Sigmoid colon (tissue), 7 donors: ENCODE data around the gene HSD17B2. TPM values are rescaled to one million over a fixed set of nuclear protein-coding genes. Genes with fewer than 3 reads are reported as not detected.

Experiments used
- DNase-seq: peaks from one replicate; pipeline ENCODE4 v3.0.0-alpha.2; 2019
- H3K27ac ChIP-seq, 4 donors: fragments of 200-600 bp; sonication (generic); one replicate each; pipeline ENCODE4 v1.5.1; 2016 to 2019; ENCODE audit warnings: mild to moderate bottlenecking in 1 of 4
- H3K27me3 ChIP-seq, 3 donors: fragments of 200-600 bp; sonication (generic); one replicate each; pipeline ENCODE4 v1.5.1; 2019; ENCODE audit warnings: mild to moderate bottlenecking in 1 of 3
- H3K36me3 ChIP-seq, 4 donors: fragments of 200-600 bp; sonication (generic); one replicate each; pipeline ENCODE4 v1.5.1; 2016 to 2019
- H3K4me1 ChIP-seq, 4 donors: fragments of 200-600 bp; sonication (generic); one replicate each; pipeline ENCODE4 v1.5.1; 2017 to 2019
- H3K4me3 ChIP-seq, 4 donors: fragments of 200-600 bp; sonication (generic); one replicate each; pipeline ENCODE4 v1.5.1; 2017 to 2019; ENCODE audit warnings: mild to moderate bottlenecking in 2 of 4, moderate library complexity in 1 of 4
- H3K9me3 ChIP-seq, 4 donors: fragments of 200-600 bp in 3 of 4; sonication (generic) in 3 of 4; one replicate each; pipeline versions ENCODE4 v1.5.1 to v1.6.1; 2013 to 2019
- EP300 ChIP-seq, 4 donors: sonication (generic); formaldehyde crosslinking; IDR thresholded peaks; one replicate each; pipeline ENCODE4 v1.6.1; 2017; ENCODE audit warnings: antibody characterized with exemption in 4 of 4
- POLR2A ChIP-seq, 2 donors: fragments of 450-650 bp; IDR thresholded peaks; one replicate each; pipeline ENCODE4 v1.6.1; 2016; ENCODE audit warnings: antibody characterized with exemption in 2 of 2, mild to moderate bottlenecking in 2 of 2, moderate library complexity in 2 of 2
- POLR2AphosphoS5 ChIP-seq, 4 donors: sonication (generic); formaldehyde crosslinking; IDR thresholded peaks; one replicate each; pipeline ENCODE4 v1.6.1; 2017; ENCODE audit warnings: antibody characterized with exemption in 4 of 4
- whole genome bisulfite sequencing, 2 donors: extraction: QIAGEN DNeasy Blood & Tissue Kit; methylation state at CpG; one replicate each; pipeline ENCODE4 v1.1.7; 2013; 5-methylcytosine and 5-hydroxymethylcytosine counted together
- intact Hi-C: fragments of 100-400 bp; cut with DNase I; formaldehyde crosslinking; loops from one replicate; pipeline ENCODE4 v1.15.1; 2023
- polyA plus RNA-seq, 3 donors: library from polyadenylated mRNA; stranded (reverse); fragments of 200-250 nt; gene quantifications; one replicate each; pipeline ENCODE4 v1.2.3, GENCODE V29; 2013
- total RNA-seq, 4 donors: library from RNA; depleted of rRNA; stranded (reverse); fragments of >200 nt; gene quantifications; one replicate each; pipeline ENCODE4 v1.1.0, GENCODE V29; 2016
- TF ChIP-seq, protein P1 (sequence below), 4 experiments: fragments of 450-650 bp in 3 of 4; fragments of 200-600 bp in 1 of 4; IDR thresholded peaks; one replicate each; pipeline ENCODE4 v1.5.1; 2016 to 2019; ENCODE audit warnings: antibody characterized with exemption in 4 of 4, mild to moderate bottlenecking in 3 of 4, moderate library complexity in 2 of 4
- donor health status: healthy with polysubstance abuse.
- donor health status: Bipolar disorder and iron deficiency.
- donor health status: healthy.

HSD17B2 gene
- total and polyA plus RNA-seq, 7 donors = 27.3 to 46.0 (median 32.4) TPM; not detected in 4

GRCh38 chr16:82091241-82091640 is 56.2 kb downstream of the HSD17B2 start:
- Histone ChIP-seq H3K27ac (peak overlapping the region in 2 of 4 donors; percentile 13 to 51), H3K36me3 (no peaks in the 10 kb centered on the region), H3K27me3 (no peaks in the 10 kb centered on the region), H3K9me3 (no peaks in the 10 kb centered on the region), H3K4me1 (peaks cover 0 to 30% (median 25%) of the 10 kb centered on the region in 4 donors), H3K4me3 (no peak overlapping the region)
- intact Hi-C loops = no loop called here
- 89 to 92% methylated on average over 1 of the region's 1 CpG for WGBS, 2 donors
- TF ChIP-seq EP300 (IDR thresholded peaks at IDR 0.05) = no peak
- TF ChIP-seq, protein P1, sequence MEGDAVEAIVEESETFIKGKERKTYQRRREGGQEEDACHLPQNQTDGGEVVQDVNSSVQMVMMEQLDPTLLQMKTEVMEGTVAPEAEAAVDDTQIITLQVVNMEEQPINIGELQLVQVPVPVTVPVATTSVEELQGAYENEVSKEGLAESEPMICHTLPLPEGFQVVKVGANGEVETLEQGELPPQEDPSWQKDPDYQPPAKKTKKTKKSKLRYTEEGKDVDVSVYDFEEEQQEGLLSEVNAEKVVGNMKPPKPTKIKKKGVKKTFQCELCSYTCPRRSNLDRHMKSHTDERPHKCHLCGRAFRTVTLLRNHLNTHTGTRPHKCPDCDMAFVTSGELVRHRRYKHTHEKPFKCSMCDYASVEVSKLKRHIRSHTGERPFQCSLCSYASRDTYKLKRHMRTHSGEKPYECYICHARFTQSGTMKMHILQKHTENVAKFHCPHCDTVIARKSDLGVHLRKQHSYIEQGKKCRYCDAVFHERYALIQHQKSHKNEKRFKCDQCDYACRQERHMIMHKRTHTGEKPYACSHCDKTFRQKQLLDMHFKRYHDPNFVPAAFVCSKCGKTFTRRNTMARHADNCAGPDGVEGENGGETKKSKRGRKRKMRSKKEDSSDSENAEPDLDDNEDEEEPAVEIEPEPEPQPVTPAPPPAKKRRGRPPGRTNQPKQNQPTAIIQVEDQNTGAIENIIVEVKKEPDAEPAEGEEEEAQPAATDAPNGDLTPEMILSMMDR (IDR thresholded peaks at IDR 0.05) = no peak
- DNase-seq = no peak

DNA sequence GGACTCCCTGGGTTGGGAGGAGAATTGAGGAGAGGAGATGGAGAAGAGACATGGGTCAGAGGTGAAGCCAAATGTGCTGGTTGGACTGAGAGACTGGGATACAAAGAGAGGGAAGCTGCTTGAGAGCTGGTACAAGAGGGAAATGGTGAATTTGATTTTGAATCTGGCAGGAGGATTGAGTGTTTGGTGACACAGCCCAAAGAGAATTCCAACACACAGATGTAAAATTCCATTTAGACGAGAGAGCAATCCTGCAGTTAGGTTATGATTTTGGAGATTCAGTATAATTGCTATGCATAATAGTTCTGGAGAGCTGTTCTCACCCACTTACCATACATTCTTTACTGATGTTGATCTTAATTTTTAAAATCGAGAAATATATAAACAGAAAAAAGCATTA is 57.7 kb downstream of the HSD17B2 start:
- WGBS, 2 donors = 80 to 89% methylated on average over 2 of the region's 2 CpGs
- Histone ChIP-seq H3K36me3 (no peaks in the 10 kb centered on the region), H3K4me1 (peaks cover 0 to 30% (median 24%) of the 10 kb centered on the region in 4 donors), H3K27ac (no peak overlapping the region), H3K9me3 (no peaks in the 10 kb centered on the region), H3K4me3 (no peak overlapping the region), H3K27me3 (no peaks in the 10 kb centered on the region)
- intact Hi-C loops = no loop called here
- TF ChIP-seq, protein P1 (IDR thresholded peaks at IDR 0.05) = no peak
- TF ChIP-seq POLR2A (IDR thresholded peaks at IDR 0.05) (no peak), POLR2AphosphoS5 (IDR thresholded peaks at IDR 0.05) (no peak), EP300 (IDR thresholded peaks at IDR 0.05) (no peak)
- no peak for DNase-seq

DNA sequence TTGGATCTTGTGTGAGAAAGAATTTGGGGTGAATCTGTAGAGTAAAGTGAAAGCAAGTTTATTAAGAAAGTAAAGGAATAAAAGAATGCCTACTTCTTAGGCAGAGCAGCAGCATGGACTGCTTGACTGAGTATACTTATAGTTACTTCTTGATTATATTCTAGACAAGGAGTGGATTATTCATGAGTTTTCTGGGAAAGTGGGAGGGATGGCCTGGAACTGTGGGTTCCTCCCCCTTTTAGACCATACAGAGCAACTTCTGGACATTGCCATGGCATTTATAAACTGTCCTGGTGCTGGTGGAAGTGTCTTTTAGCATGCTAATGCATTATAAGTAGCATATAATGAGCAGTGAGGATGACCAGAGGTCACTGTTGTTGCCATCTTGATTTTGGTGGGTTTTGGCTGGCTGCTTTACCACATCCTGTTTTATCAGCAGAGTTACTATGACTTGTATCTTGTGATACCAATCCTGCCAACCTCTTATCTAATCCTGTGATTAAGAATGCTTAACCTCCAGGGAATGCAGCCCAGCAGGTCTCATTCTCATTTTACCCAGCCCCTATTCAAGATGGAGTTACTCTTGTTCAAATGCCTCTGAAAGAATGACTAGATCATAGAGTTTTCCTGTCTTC is 58.7 kb downstream of the HSD17B2 start:
- H3K27me3 ChIP-seq = no peaks in the 10 kb centered on the region
- intact Hi-C loops = no loop called here
- no peaks in the 10 kb centered on the region for H3K9me3 ChIP-seq
- TF ChIP-seq POLR2A (IDR thresholded peaks at IDR 0.05) = no peak
- TF ChIP-seq, protein P1 (IDR thresholded peaks at IDR 0.05) = no peak
- no peaks in the 10 kb centered on the region for H3K36me3 ChIP-seq
- H3K4me3 ChIP-seq = no peak overlapping the region
- peaks cover 0 to 22% (median 17%) of the 10 kb centered on the region in 4 donors for H3K4me1 ChIP-seq
- no peak overlapping the region for H3K27ac ChIP-seq
- no peak for DNase-seq

GRCh38 chr16:82094942-82095540 is 60.0 kb downstream of the HSD17B2 start:
- Histone ChIP-seq H3K27ac (no peak overlapping the region), H3K9me3 (no peaks in the 10 kb centered on the region), H3K27me3 (no peaks in the 10 kb centered on the region), H3K4me3 (no peak overlapping the region), H3K36me3 (no peaks in the 10 kb centered on the region), H3K4me1 (peaks cover 0 to 22% (median 14%) of the 10 kb centered on the region in 4 donors)
- DNase-seq = no peak
- 64 to 76% methylated on average over 8 of the region's 8 CpGs for WGBS, 2 donors
- intact Hi-C loops = no loop called here
- TF ChIP-seq, protein P1 (IDR thresholded peaks at IDR 0.05) = no peak
- TF ChIP-seq POLR2AphosphoS5 (IDR thresholded peaks at IDR 0.05) = no peak

GRCh38 chr16:82096641-82097040 is 61.6 kb downstream of the HSD17B2 start:
- Histone ChIP-seq H3K36me3 (no peaks in the 10 kb centered on the region), H3K9me3 (no peaks in the 10 kb centered on the region), H3K4me1 (peaks cover 0 to 11% (median 2%) of the 10 kb centered on the region in 4 donors), H3K27ac (no peak overlapping the region), H3K4me3 (no peak overlapping the region), H3K27me3 (no peaks in the 10 kb centered on the region)
- TF ChIP-seq, protein P1 (IDR thresholded peaks at IDR 0.05) = no peak
- no peak for TF ChIP-seq POLR2AphosphoS5 (IDR thresholded peaks at IDR 0.05)
- TF ChIP-seq EP300 (IDR thresholded peaks at IDR 0.05) = no peak
- no peak for TF ChIP-seq POLR2A (IDR thresholded peaks at IDR 0.05)
- intact Hi-C loops = no loop called here
- DNase-seq = no peak
- WGBS, 2 donors = 90 to 96% methylated on average over 3 of the region's 3 CpGs
